Keratinocyte (primary cell): Measurements from ENCODE around the gene TMEM225B.
"Not testable (repeated sequence)": the region's sequence is repeated elsewhere in the genome, so short reads cannot be mapped to it uniquely, and the experiment has no call there.

Experiments
- EZH2 ChIP-seq: IDR thresholded peaks from one replicate; pipeline ENCODE4 v1.6.1; 2012; ENCODE audit warnings: inconsistent platforms, mild to moderate bottlenecking, low read length, moderate library complexity
- TF ChIP-seq, protein P1 (sequence below), 3 experiments: IDR thresholded peaks in 1 of 3; conservative IDR thresholded peaks in 1 of 3; optimal IDR thresholded peaks in 1 of 3; 2 replicates in 2 of 3; 3 replicates in 1 of 3; pipeline versions ENCODE3 to v1.5.1; 2011; ENCODE audit warnings: low read length in 3 of 3, mild to moderate bottlenecking in 3 of 3, moderate library complexity in 2 of 3, control low read depth in 1 of 3, inconsistent platforms in 1 of 3; ENCODE audit not compliant: insufficient read depth in 2 of 3; ENCODE audit errors: extremely low read depth in 1 of 3

DNA sequence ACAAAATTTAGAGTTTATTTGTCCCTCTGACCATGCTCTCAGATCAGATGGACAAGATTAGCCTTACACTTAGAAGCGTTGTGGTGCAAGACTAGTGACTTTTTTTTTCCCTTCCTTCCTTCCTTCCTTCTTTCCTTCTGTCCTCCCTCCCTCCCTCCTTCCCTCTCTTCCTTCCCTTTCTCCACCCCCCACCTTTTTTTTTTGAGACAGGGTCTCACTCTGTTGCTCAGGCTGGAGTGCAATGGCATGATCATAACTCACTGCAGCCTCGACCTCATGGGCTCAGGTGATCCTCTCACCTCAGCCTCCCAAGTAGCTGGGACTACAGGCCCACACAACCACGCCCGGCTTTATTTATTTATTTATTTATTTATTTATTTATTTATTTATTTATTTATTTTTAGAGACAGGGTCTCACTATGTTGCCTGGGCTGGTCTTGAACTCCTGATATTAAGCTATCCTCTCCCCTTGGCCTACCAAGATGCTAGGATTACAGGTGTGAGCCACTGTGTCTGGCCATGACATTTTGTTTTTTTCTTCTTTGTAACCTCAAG, 17.2 kb upstream of the TMEM225B start:
- TF ChIP-seq, protein P1, sequence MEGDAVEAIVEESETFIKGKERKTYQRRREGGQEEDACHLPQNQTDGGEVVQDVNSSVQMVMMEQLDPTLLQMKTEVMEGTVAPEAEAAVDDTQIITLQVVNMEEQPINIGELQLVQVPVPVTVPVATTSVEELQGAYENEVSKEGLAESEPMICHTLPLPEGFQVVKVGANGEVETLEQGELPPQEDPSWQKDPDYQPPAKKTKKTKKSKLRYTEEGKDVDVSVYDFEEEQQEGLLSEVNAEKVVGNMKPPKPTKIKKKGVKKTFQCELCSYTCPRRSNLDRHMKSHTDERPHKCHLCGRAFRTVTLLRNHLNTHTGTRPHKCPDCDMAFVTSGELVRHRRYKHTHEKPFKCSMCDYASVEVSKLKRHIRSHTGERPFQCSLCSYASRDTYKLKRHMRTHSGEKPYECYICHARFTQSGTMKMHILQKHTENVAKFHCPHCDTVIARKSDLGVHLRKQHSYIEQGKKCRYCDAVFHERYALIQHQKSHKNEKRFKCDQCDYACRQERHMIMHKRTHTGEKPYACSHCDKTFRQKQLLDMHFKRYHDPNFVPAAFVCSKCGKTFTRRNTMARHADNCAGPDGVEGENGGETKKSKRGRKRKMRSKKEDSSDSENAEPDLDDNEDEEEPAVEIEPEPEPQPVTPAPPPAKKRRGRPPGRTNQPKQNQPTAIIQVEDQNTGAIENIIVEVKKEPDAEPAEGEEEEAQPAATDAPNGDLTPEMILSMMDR (optimal IDR thresholded peaks at IDR 0.05 in 1 of 3, IDR thresholded peaks at IDR 0.05 in 1 of 3, conservative IDR thresholded peaks at IDR 0.05 in 1 of 3; ENCODE audit: extremely low read depth in 1 of 3, insufficient read depth in 2 of 3, low read length in 3 of 3): not testable (repeated sequence)
- not testable (repeated sequence) for TF ChIP-seq EZH2
